Skeletal muscle tissue (tissue), 4 donors: ENCODE results near the gene SLC25A21. TPM values are rescaled to one million over a fixed set of nuclear protein-coding genes. Genes with fewer than 3 reads are reported as not detected.
"Not testable (repeated sequence)": the region's sequence is repeated elsewhere in the genome, so short reads cannot be mapped to it uniquely, and the experiment has no call there.

Experiments
- H3K27ac ChIP-seq: one replicate; pipeline ENCODE4 v1.7.0; 2013; ENCODE audit warnings: mild to moderate bottlenecking, low read depth, low read length, inconsistent platforms
- H3K27me3 ChIP-seq, 3 donors: one replicate each; pipeline ENCODE4 v1.7.0; 2013; ENCODE audit warnings: low read length in 3 of 3; ENCODE audit not compliant: control insufficient read depth in 3 of 3, insufficient read depth in 3 of 3
- H3K36me3 ChIP-seq, 3 donors: one replicate each; pipeline ENCODE4 v1.7.0; 2013; ENCODE audit warnings: low read length in 3 of 3; ENCODE audit not compliant: control insufficient read depth in 3 of 3, insufficient read depth in 3 of 3
- H3K4me1 ChIP-seq, 3 donors: one replicate each; pipeline ENCODE4 v1.7.0; 2013; ENCODE audit warnings: low read length in 3 of 3, mild to moderate bottlenecking in 3 of 3; ENCODE audit not compliant: control insufficient read depth in 3 of 3, insufficient read depth in 3 of 3
- H3K4me3 ChIP-seq, 3 donors: one replicate each; pipeline ENCODE4 v1.7.0; 2013; ENCODE audit warnings: low read length in 3 of 3
- H3K9ac ChIP-seq, 3 donors: one replicate each; pipeline ENCODE4 v1.7.0; 2013; ENCODE audit warnings: low read length in 3 of 3, mild to moderate bottlenecking in 3 of 3, moderate library complexity in 2 of 3, low read depth in 1 of 3
- H3K9me3 ChIP-seq, 3 donors: one replicate each; pipeline ENCODE4 v1.7.0; 2013; ENCODE audit warnings: low read length in 3 of 3; ENCODE audit not compliant: control insufficient read depth in 3 of 3
- total RNA-seq: library from RNA; depleted of rRNA; stranded (reverse); fragments of >200 nt; gene quantifications from one replicate; pipeline ENCODE4 v1.2.3, GENCODE V29; 2014
- donor health status: Osteomylitis.

The SLC25A21 gene
- total RNA-seq, 1 donor from 2014 or later, result 2.1 TPM

GRCh38 chr14:36915081-36915480 lies 257.3 kb downstream of the SLC25A21 start:
- Histone ChIP-seq H3K27me3 (no peaks in the 10 kb centered on the region), H3K4me3 (no peak overlapping the region), H3K36me3 (no peaks in the 10 kb centered on the region), H3K4me1 (no peaks in the 10 kb centered on the region), H3K27ac (no peak overlapping the region), H3K9me3 (no peaks in the 10 kb centered on the region), H3K9ac (no peak overlapping the region)

GRCh38 chr14:36910578-36910977 lies 261.8 kb downstream of the SLC25A21 start:
- H3K4me3 ChIP-seq, result no peak overlapping the region
- no peaks in the 10 kb centered on the region for H3K9me3 ChIP-seq
- no peak overlapping the region for H3K27ac ChIP-seq
- H3K36me3 ChIP-seq, result no peaks in the 10 kb centered on the region
- H3K9ac ChIP-seq, result no peak overlapping the region
- no peaks in the 10 kb centered on the region for H3K4me1 ChIP-seq
- H3K27me3 ChIP-seq, result no peaks in the 10 kb centered on the region

- Histone ChIP-seq H3K27ac (no peak overlapping the region), H3K9me3 (no peaks in the 10 kb centered on the region), H3K27me3 (no peaks in the 10 kb centered on the region), H3K4me3 (no peak overlapping the region), H3K9ac (no peak overlapping the region), H3K36me3 (no peaks in the 10 kb centered on the region), H3K4me1 (no peaks in the 10 kb centered on the region)
Measured at GRCh38 chr14:36905272-36905888, 267.0 kb downstream of the SLC25A21 start.

- Histone ChIP-seq H3K36me3 (no peaks in the 10 kb centered on the region), H3K4me3 (no peak overlapping the region), H3K9ac (no peak overlapping the region), H3K9me3 (no peaks in the 10 kb centered on the region), H3K4me1 (no peaks in the 10 kb centered on the region), H3K27ac (no peak overlapping the region), H3K27me3 (no peaks in the 10 kb centered on the region)
Measured at GRCh38 chr14:36901861-36902260, 270.5 kb downstream of the SLC25A21 start.

GRCh38 chr14:36900846-36901245 lies 271.6 kb downstream of the SLC25A21 start:
- no peaks in the 10 kb centered on the region for H3K4me1 ChIP-seq
- no peaks in the 10 kb centered on the region for H3K9me3 ChIP-seq
- no peak overlapping the region for H3K27ac ChIP-seq
- H3K36me3 ChIP-seq, result no peaks in the 10 kb centered on the region
- H3K9ac ChIP-seq, result no peak overlapping the region
- H3K27me3 ChIP-seq, result no peaks in the 10 kb centered on the region
- no peak overlapping the region for H3K4me3 ChIP-seq

GRCh38 chr14:36896300-36896699 lies 276.1 kb downstream of the SLC25A21 start:
- H3K9ac ChIP-seq, H3K9me3 ChIP-seq, H3K27ac ChIP-seq: not testable (repeated sequence)

GRCh38 chr14:36884049-36884448 lies 288.4 kb downstream of the SLC25A21 start:
- Histone ChIP-seq H3K27me3 (no peaks in the 10 kb centered on the region), H3K9ac (no peak overlapping the region), H3K4me1 (no peaks in the 10 kb centered on the region), H3K36me3 (no peaks in the 10 kb centered on the region), H3K27ac (no peak overlapping the region), H3K9me3 (peaks cover 0 to 3% (median 0%) of the 10 kb centered on the region in 3 donors), H3K4me3 (no peak overlapping the region)

More at GRCh38 chr14:36896300-36896699, 276.1 kb downstream of the SLC25A21 start:
- H3K27me3 ChIP-seq, H3K4me3 ChIP-seq, H3K4me1 ChIP-seq, H3K36me3 ChIP-seq: not testable (repeated sequence)

- H3K27ac ChIP-seq, result no peak overlapping the region
- no peaks in the 10 kb centered on the region for H3K36me3 ChIP-seq
- no peak overlapping the region for H3K9ac ChIP-seq
- H3K4me3 ChIP-seq, result no peak overlapping the region
- no peaks in the 10 kb centered on the region for H3K27me3 ChIP-seq
- peaks cover 0 to 3% (median 0%) of the 10 kb centered on the region in 3 donors for H3K9me3 ChIP-seq
- no peaks in the 10 kb centered on the region for H3K4me1 ChIP-seq
Measured at GRCh38 chr14:36880276-36880675, 292.1 kb downstream of the SLC25A21 start.

- no peak overlapping the region for H3K4me3 ChIP-seq
- no peaks in the 10 kb centered on the region for H3K36me3 ChIP-seq
- no peaks in the 10 kb centered on the region for H3K9me3 ChIP-seq
- H3K4me1 ChIP-seq, result no peaks in the 10 kb centered on the region
- H3K27ac ChIP-seq, result no peak overlapping the region
- no peaks in the 10 kb centered on the region for H3K27me3 ChIP-seq
- H3K9ac ChIP-seq, result no peak overlapping the region
Measured at GRCh38 chr14:36879558-36879957, 292.8 kb downstream of the SLC25A21 start.

GRCh38 chr14:36874396-36875138 lies 297.8 kb downstream of the SLC25A21 start:
- Histone ChIP-seq H3K9ac (no peak overlapping the region), H3K4me3 (no peak overlapping the region), H3K4me1 (no peaks in the 10 kb centered on the region), H3K9me3 (no peaks in the 10 kb centered on the region), H3K27ac (no peak overlapping the region), H3K27me3 (no peaks in the 10 kb centered on the region), H3K36me3 (no peaks in the 10 kb centered on the region)
